SHP77 (cell line): ENCODE data around the gene LIN7B.
"Not testable (repeated sequence)": the region's sequence is repeated elsewhere in the genome, so short reads cannot be mapped to it uniquely, and the experiment has no call there.

Source experiments
- DNase-seq, 2 experiments: peaks; one replicate each; lab custom pipeline; 2025; lab: John Stamatoyannopoulos, UW

The LIN7B gene

GRCh38 chr19:49119411-49120324 lies 5.5 kb downstream of the LIN7B start, which contains the start of gene PPFIA3:
Gene PPFIA3, plus strand, starts transcription at chr19:49119544. Its CDS starts 8,330 bp downstream, at chr19:49127874.
- peak in 1 of 2 experiments; percentile 22 for DNase-seq

- no peak for DNase-seq
These were observed 6.1 kb downstream of the LIN7B start for GRCh38 chr19:49120325-49120683.

GRCh38 chr19:49120868-49121267 lies 6.7 kb downstream of the LIN7B start:
- no peak for DNase-seq

DNA sequence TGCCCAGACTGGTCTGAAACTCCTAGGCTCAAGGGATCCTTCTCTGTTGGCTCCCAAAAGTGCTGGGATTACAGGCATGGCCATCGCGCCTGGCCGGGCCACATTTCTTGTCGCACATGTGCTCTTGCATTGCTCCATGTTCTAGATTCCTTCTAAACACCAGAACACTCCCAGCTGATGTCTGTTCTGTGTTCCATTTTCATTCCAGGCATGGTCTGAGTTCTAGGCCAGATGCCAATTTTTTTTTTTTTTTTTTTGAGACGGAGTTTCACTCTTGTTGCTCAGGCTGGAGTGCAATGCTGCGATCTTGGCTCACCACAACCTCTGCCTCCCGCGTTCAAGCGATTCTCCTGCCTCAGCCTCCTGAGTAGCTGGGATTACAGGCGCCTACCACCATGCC lies 7.7 kb downstream of the LIN7B start:
- not testable (repeated sequence) for DNase-seq

- not testable (repeated sequence) for DNase-seq
These were observed 9.1 kb downstream of the LIN7B start for GRCh38 chr19:49123285-49123684.

DNA sequence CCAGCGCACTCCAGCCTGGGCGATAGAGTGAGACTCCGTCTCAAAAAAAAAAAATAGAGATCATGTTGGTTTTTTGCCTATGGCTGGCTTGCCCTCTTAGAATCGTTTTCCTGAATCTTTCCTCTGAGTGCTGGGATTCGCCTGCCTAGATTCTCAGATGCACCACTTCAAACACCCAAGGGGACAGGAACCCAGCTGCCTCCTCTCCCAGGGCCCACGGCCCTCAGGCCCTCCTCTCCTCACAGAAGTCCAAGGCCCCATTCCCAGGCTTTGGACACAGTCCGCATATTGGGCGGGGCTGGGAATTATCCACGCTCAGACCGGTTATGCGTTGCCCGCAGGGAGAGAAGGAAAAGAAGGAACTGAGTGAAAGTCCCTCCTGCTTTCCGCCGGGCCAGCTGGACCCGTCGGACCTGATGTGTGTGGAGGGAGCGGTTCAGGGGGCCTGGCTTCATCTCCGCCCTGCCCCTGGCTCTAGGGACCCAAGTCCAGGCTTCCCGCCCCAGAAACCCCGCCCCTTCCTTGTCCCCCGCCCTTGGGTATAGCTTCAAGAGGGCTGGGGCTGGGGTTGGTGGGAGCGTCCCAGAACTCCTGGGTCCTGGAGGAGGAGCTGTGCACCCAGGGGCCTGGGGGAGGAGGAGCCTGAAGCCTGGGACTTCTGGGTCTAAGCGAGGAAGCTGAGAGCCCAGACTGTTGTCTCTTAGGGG lies 11.0 kb downstream of the LIN7B start:
- DNase-seq, result no peak

DNA sequence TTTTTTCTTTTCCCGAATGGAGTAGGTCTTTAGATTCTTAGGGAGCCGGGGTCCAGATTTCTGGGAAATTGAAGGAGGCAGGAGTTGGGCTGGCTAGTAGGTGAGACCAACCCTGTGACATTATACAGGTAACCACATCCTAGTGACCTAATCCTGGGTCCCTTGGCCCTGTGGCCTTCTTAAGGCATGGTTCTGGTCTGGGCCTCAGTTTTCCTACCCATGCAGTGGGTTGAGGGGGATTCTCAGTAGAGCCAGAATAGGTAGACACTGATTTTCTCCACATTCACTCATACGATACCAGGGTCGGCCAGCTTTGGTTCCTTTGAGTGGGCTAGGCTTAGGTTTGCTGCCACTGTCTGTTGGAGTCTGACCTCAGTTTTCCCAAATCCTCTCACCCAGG lies 12.4 kb downstream of the LIN7B start:
- no peak for DNase-seq

DNA sequence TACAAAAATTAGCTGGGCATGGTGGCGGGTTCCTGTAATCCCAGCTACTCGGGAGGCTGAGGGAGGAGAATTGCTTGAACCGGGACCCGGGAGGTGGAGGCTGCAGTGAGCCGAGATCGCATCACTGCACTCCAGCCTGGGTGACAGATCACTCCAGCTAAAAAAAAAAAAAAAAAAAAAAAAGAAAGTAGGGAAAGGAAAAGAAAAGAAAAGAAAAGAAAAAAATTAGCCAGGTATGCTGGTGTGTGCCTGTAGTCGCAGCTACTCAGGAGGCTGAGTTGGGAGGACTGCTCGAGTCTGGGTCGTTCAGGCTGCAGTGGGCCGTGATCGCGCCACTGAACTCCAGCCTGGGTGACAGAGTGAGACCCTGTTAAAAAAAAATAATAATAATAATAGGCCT lies 13.1 kb downstream of the LIN7B start:
- not testable (repeated sequence) for DNase-seq

DNA sequence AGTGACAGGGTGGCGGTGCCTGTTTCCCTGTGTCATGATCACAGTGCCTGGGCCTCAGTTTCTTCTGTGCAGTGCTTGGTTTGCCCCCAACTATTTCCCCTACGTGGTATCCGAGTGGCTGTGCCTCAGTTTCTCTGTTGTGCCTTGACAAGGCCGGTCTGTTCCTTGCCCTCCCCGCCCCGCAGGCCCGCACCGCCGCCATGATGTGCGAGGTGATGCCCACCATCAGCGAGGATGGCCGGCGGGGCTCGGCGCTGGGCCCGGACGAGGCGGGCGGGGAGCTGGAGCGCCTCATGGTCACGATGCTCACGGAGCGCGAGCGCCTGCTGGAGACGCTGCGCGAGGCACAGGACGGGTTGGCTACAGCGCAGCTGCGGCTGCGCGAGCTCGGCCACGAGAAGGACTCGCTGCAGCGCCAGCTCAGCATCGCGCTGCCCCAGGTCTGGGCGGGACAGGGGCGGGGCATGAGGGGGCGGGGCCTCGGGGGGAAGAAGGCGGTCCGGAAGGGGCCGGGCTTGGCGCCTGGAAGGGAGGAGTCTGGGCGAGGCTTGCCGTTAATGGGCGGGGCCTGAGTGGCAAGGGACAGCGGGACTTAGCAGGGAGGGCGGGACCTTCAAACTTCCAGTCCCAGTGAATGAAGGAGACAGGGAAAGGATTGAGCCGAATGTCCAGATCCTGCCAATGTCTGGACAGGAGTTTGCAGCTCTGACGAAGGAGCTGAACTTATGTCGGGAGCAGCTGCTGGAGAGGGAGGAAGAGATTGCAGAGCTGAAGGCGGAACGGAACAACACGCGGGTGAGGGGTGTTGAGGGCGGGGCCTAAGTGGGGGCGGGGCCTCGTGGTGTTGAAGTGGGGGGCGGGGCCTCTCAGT lies 13.7 kb downstream of the LIN7B start:
- peak; percentile 91 to 98 for DNase-seq

- DNase-seq, result peak in 1 of 2 experiments; percentile 48
These were observed 14.5 kb downstream of the LIN7B start for GRCh38 chr19:49128545-49129237.

DNA sequence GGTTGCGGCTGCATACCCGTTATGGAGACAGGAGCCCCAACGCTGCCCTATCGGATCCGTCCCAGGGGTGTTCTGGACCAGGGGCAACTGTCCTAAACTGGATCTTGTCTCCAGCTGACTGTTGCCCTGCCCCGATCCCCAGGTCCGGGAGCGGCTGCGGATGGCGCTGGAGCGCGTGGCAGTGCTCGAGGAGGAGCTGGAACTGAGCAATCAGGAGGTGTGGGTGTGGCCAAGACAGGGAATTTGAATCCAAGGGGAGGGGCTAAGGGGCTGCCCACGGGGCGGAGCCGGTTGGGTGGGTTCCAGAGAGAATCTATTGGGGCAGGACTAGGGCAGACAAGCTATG lies 15.0 kb downstream of the LIN7B start:
- peak; percentile 76 to 77 for DNase-seq

DNA sequence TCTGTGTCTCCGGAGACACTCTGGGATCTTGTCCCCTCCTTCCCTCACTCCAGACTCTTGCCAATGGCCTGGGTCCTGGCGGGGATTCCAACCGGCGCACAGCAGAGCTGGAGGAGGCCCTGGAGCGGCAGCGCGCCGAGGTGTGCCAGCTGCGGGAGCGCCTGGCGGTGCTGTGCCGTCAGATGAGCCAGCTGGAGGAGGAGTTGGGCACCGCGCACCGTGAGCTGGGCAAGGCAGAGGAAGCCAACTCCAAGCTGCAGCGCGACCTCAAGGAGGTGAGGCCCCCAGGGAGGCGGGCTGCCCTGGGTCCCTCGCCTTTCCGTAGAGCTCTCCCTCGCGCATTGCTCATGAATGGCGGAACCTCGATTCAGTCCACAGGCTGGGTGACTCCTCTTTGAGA lies 16.2 kb downstream of the LIN7B start:
- DNase-seq, result no peak

DNA sequence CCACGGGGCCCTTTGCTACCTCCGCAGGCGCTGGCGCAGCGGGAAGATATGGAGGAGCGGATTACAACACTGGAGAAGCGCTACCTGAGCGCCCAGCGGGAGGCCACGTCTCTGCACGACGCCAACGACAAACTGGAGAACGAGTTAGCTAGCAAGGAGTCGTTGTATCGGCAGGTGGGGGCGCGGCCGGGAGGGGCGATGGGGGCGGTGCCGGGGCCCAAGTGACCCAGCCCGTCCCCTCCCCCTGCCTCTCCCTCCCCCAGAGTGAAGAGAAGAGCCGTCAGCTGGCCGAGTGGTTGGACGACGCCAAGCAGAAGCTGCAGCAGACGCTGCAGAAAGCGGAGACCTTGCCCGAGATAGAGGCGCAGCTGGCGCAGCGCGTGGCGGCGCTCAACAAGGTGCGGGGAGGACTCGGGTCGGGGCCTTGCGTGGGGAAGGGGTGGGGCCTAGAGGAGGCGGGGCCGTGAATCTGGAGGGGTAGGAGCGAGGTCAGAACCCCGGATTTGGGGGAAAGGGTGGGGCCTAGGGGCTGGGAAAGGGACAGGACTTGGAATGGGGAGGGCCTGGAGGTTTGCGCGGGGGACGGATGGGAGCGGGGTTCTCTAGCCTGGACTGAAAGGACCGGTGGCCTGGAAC lies 18.9 kb downstream of the LIN7B start:
- DNase-seq, result no peak

GRCh38 chr19:49133621-49134454 lies 19.7 kb downstream of the LIN7B start:
- DNase-seq, result no peak

DNA sequence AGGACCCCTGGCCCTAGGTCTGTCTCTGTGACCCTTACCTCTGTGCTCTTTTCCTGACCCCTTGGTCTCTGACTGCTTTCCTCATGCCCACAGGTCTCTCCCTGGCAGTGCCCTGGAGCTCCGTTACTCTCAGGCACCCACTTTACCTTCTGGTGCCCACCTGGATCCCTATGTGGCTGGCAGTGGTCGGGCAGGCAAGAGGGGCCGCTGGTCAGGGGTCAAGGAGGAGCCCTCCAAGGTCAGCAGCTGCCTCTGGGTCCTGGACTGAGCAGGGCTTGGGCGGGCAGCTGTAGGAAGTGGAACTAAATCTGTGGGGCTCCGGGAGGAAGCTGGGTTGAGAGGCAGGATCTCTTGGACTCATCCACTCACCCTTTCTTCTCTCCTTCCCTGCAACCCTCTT lies 21.5 kb downstream of the LIN7B start:
- no peak for DNase-seq

DNA sequence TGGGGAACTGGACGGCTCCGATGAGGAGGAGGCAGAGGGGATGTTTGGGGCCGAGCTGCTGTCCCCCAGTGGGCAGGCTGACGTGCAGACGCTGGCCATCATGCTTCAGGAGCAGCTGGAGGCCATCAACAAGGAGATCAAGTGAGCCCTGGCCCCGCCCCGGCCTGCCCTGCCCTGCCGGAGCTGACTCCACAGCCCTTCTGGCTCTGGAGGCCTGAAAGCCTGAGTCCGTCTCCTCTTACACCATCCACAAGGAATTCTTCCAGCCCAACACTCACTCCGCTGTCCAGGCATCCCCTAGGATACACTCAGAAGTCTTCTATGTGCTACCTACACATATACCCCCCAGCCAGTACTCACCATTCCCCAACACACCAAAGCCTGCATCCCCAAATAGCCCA lies 22.6 kb downstream of the LIN7B start:
- no peak for DNase-seq

DNA sequence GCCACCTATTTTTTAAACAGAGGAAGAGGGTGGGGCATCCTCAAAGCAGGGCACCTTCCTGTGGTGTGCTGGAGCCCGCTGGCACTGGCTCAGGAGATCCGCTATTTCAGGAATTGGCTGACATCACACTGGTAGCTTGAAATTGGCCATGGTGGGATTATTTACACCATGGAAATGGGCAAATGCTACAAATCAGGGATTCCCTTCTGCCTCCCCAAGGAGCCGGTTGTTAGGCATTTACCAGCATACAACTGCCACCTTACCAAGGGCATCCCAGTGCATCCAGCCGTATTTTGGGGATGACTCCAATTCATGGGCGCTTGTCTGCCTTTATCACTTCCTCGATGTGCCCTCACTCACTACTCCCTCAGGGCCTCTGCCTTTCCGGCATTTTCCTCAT lies 26.8 kb downstream of the LIN7B start:
- no peak for DNase-seq

DNA sequence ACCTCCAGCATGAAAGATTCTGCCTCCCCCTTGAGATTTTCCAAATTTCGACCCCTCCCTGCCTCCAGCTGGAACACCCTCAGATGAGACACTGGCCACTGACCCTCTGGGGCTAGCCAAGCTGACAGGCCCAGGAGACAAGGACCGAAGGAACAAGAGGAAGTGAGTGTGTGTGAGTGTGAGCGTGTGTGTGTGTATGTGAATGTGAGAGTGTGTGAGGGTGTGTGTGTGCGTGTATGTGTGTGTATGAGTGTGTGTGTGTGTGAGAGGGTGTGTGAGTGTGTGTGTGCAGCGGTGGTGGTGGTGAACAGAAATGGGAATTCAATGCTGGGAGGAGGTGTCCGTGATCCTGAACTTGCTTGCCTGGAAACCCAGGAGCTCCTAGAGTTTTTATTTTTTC lies 27.2 kb downstream of the LIN7B start:
- no peak for DNase-seq

DNA sequence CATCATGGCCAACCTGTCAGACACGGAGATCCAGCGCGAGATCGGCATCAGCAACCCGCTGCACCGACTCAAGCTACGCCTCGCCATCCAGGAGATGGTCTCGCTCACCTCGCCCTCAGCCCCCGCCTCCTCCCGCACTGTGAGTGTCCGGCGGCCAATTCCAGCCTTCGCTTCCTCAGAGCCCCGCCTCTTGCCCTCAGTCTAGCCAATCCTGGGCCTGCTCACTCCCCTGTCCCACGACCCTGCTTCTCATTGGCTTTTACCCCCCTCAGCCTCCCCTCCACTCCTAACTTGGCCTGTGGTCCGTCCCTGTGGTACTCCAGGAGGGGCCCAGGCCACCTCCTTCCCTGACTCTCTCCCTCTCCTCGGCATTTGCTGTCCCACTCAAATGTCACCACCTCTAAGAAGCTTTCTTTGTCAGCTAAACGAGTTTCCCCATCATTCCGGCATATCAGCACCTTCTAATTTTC lies 28.7 kb downstream of the LIN7B start:
- DNase-seq, result peak; percentile 81 to 86
